HS-27A (cell line): ENCODE data around the gene GFI1.
"Not testable (repeated sequence)": the region's sequence is repeated elsewhere in the genome, so short reads cannot be mapped to it uniquely, and the experiment has no call there.

Experiments used
- DNase-seq: peaks from one replicate; pipeline ENCODE4 v3.0.0-alpha.2; 2012; ENCODE audit warnings: low read depth, missing footprints

GFI1 gene

DNA sequence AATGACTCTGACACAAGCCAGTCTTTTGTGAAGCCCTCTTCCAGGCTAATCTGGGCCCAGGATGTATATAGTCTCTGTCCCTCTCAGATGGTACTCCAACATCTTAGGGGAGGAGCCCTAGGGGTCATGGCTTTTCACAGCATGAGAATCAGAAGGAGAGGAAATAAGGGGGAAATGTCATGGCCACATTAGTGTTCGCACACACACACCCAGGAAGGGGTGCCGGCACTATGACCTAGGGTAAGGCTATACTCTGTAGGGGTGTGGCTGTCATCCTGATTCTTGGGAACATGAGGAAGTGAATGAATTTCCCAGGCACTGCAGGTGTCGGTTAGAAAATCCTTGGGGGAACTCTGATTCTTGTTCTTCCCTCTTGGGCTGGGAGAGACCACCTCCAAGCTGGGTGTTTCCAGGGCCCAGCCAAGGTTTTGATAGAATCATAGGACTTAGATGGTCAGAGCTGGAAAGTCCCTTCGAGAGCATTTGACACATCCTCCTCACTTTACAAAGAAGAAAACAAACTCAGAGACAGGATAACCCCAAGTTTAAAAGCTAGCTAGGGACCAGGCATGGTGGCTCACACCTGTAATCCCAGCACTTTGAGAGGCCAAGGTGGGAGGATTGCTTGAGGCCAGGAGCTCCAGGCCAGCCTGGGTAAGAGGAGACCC, 22.0 kb downstream of the GFI1 start:
- no peak for DNase-seq

DNA sequence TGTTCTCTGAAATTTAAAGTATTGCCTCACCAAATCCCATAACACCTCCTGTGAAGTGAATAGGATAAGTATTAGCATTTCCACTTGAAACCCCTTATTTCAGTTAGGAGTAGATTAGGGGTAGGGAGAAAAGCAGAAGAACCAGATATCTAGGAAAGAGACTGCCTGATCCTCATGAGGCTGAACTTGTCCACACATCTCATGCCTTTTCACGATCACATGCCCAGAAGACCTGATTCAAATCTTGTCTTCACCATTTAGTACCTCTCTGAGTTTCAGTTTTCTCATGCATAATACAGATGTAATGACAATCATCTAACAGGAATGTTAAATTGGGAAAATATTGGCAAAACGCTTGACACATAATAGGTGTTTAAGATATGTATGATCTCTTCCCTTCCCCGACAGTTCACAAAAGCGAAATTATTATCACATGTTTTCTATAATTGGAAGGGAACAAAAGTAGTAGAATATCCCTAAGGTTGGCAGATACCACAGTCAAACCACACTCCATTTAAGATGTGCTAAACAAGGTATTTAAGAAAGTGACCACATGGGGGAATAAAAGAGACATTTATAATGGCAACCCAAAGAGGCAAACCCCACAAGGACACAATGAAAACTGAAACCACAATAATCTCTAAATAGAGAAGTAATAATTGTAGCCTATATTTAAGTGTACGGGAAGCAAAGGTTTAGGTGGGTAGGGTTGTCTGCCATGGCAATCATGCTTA, 25.2 kb downstream of the GFI1 start:
- DNase-seq: no peak

DNA sequence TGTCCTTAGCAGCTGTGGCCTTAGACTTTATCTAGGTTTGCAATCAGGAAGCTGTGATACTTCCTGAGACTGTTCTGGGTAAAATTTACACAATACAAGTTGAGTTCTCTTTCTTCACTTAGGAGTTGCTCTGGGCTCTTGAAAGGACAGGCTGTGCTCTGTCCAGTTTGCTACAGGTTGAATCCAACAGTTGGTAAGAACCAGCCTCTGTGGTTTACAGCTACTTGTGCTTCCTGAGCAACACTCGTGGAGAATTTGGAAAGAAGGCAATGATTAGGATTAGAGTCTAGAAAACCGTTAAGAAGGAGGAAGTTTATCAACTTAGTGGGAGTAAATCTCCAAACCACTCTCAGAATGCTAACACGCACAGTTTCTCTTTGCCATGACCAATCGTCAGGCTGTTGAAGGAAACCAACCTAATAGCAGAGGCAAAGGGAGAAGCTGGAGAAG, 26.8 kb downstream of the GFI1 start:
- DNase-seq: no peak

DNA sequence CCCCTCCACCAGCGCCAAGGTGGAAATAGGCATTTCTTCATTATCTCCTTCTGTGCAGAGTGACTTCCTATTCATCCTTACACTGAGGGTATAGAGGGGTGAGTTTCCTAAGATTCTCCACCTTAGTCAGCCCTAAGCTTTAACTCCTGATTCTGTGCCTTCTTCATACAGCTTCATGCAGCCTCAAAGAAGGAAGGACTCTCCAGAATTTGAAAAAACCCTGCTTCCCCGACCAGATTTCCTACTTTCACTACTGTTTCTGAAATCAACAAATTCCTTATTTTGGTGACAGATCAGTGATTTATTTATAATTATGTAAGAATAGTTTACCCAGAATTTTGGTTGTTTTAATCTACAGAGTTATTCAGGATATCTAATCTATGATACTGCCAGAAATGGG, 28.6 kb downstream of the GFI1 start:
- DNase-seq: no peak

DNA sequence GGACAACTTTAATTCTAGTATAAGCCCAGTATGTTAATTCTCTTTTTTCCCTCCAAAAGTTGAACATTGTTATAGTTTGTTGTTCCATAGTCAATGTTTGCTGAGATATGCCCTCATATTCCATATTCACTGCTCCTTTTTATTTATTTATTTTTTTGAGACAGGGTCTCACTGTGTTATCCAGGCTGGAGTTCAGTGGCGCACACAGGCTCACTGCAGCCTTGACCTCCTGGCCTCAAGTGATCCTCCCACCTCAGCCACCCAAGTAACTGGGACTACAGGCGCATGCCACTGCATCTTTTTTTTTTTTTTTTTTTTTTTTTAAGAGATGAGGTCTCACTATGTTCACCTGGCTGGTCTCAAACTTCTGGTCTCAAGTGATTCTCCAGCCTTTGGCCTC, 38.7 kb downstream of the GFI1 start:
- DNase-seq: no peak

DNA sequence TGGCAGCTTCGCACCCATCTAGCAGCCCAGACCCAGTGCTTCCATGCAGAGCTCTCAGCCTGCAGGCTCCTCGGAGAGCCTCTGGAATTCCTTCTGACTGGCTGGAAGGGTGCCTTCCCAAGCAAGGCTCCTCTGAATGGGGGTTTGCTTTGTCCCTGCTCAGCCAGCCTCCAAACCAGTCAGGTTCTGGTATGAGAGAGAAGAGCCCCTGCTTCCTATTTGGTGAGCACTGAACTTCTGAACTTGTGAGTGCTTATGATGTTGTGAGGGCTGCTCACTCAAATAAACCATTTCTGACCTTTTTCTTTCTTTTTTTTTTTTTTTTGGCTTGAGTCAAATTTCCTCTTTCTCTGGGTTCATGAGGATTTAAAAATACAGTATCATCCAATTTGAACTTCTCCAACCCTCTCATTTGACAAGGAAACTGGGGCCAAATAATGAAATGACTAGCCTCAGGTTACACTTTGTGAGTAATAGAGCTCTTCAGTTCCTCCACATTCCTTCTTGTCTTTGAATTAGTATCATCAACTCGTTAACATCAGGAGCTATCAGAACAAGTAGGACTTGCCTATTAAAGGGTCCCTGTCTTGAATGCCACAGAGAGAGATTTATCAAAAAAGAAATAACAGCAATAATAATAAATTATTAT, 39.6 kb downstream of the GFI1 start:
- no peak for DNase-seq

DNA sequence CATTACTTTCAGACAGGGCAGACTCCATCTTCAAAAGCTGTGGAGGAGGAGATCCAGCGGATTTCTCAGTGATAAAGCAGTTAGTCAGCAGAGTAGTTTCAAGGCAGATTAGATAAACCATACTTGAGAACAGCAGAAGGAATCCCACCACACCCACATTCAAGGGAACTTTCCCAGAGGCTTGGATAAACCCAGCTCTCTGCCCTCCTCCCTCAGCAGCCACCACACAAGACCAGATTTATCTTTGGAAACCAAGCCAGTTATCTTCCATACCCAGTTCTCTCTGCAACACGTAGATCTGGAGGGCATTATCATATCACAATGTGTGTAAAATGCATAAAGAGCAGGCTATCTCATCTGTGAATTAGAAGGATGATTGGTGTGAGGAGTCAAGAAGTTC, 40.2 kb downstream of the GFI1 start:
- DNase-seq: no peak

DNA sequence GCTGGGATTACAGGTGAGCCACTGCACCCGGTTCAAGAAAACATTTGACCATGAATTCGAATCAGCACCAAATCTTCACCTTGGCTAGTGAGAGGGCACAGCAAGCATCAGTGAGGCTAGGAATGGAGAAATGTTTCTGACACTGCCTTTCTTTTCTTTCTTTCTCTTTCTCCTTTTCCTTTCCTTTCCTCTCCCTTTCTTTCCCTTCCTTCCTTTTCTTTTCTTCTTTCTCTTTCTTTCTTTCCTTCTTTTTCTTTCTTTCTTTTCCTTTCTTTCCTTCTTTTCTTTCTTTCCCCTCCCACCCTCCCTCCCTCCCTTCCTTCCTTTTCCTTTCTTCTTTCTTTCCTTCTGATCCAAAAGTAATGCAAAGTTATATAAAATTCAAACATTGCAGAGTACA, 40.9 kb downstream of the GFI1 start:
- DNase-seq: no peak

- no peak for DNase-seq
These were observed 42.4 kb downstream of the GFI1 start for GRCh38 chr1:92444351-92444750.

DNA sequence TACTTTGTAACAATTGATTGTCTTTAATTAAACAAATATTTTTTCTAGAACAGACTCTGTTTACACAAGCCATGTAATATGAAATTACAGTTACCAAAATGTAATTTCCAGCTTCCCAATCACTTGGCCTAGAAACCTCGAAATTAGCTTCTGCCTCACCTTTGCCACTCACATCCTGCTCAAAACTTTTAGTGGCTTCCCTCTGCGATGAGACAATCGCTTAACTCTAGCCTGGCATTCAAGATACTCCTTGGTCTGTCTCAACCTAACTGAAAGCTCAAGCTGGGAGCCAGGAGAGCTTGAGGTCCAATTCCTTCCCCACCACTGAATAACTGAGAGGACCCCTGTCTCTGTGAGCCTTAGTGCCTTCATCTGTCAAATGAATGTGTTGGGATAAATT, 42.8 kb downstream of the GFI1 start:
- DNase-seq: no peak

- no peak for DNase-seq
These were observed 44.4 kb downstream of the GFI1 start for GRCh38 chr1:92442351-92442750.

DNA sequence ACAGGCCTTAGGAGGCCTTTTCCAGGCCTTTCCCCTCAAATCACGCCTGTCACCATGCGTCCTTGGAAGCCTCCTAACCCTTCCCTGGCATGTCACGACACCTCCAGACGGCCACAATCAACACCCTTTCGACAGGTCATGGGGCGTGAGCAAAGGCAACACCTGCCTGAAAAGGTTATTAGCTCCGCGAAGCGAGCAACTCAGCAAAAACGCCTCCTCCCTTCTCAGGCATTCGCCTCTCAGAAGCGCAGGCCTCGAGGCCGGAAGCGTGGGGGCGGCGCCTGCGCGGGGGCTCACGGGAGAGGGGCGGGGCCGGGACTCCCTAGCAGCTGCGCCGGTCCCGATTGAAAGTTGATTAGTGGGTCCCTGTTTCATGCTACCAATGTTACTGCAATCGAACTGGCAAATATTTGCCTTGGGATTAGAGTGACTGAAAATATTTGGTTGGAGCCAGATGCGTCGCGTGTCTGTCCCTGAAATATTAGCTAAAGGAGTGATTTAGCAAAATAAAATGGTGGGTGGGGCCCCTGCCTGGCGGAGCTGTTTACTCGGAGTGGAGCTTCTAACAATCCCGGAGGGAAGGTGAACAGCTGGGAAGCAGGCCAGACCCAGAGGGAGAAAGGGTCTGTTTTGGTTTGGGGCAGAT, 44.9 kb downstream of the GFI1 start:
- no peak for DNase-seq

- no peak for DNase-seq
These were observed 45.4 kb downstream of the GFI1 start for GRCh38 chr1:92441316-92441696.

- no peak for DNase-seq
These were observed 47.4 kb downstream of the GFI1 start for GRCh38 chr1:92439291-92439690.

DNA sequence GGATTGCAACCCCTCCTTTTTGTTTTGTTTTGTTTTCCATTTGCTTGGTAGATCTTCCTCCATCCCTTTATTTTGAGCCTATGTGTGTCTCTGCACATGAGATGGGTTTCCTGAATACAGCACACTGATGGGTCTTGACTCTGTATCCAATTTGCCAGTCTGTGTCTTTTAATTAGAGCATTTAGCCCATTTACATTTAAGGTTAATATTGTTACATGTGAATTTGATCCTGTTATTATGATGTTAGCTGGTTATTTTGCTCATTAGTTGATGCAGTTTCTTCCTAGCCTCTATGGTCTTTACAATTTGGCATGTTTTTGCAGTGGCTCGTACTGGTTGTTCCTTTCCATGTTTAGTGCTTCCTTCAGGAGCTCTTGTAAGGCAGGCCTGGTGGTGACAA, 52.2 kb downstream of the GFI1 start:
- not testable (repeated sequence) for DNase-seq

- DNase-seq: no peak
These were observed 56.7 kb downstream of the GFI1 start for GRCh38 chr1:92430030-92430429.

DNA sequence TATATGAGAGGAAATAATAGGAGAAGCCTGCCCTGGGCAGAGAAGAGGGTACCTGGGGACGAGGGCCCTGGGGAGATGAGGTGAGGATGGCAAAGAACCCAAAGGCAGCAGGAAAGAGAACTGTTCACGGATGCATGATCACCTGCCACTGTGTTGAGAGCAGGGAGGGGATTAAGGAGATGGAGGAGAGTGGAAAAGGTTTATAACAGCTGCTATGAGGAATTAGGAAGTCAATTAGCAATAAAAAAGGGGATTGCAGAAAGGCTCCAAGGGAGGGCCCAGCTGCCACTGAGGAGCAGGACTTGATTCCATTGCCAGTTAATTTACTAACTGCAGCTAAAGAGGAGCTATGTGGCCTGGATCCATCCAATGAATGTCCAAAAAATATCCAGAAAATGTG, 61.1 kb downstream of the GFI1 start:
- DNase-seq: no peak
